ENCODE data around the gene COL26A1.

COL26A1 gene

DNA sequence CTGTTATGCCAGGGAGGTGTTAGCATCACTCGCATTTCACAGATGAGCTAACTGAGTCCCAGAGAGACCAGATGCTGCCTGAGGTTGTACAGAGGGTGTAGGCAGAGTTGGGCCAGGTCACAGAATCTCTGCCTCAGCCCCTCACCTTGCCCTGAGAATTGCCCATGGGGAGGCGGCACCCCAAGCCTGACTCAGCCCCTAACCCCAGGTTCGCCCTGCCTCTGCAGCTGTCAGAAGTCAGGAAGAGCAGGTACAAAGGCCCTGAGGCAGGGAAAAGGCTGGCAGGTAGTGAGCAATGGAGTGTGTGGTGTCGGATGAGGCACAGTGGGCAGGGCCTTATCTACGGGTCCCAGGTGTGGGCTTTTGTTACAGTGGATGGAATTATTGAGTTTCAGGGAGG, 187.1 kb downstream of the COL26A1 start:
- ChIA-PET POLR2A (interaction anchor here (0.6 kb wide), 1 partner anchor 36 kb away, joined by 4 read pairs; no protein-coding TSS in a partner anchor), CTCF (no interaction called here)
- no peak for TF ChIP-seq CTCF (IDR thresholded peaks at IDR 0.05; ENCODE audit: control extremely low read depth, extremely low read depth, low read depth, missing control alignments)
- DNase-seq (ENCODE audit: extremely low spot score) = peak; percentile 4

DNA sequence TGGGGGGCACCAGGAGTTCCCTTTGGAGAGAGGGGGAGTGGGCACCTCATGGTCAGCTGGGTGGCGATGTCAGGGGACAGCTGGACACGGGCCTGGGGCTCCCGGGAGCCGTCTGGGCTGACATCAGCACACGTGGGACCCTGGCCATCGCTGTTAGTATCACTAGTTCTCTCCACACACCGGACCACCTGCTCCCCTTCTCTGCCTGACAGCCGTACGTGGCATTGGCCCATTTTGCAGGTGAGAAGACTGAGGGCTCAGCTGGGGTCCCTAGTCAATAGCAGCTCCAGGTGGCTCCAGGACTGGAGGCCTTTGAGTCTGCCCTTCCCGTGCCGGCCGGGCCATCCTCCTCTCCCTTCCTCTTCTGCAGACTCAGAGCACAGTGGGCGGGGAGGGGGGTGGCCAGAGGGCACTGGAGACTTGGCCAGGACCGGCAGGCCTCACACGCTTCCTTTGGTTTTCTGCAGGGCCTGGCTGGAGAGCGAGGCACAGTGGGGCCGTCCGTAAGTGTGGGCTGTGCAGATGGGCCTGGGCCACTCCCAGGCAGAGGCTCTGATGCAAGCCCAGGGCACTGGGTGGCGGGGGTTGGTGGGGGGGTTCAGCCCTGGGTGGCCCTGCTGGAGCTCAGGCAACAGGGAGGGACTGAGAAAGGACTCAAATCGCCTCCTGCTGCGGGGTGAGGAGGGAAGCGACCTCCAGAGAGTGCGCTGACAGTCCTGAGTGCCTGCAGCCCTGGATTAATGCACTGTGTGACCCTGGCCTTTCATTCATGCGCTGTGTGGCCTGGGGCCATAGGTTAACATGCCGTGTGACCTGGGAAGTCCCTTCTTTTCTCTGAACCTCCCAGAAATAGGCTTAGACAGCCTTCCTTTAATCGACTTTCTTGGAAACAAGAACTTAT, 188.2 kb downstream of the COL26A1 start:
- TF ChIP-seq CTCF (IDR thresholded peaks at IDR 0.05; ENCODE audit: control extremely low read depth, extremely low read depth, low read depth, missing control alignments) = no peak
- ChIA-PET CTCF (interaction anchor here (1.1 to 1.8 kb wide), 4 partner anchors 8 to 52 kb away, joined by 3 to 9 read pairs (median 4); no protein-coding TSS in a partner anchor), POLR2A (interaction anchor here (0.6 kb wide), 1 partner anchor 35 kb away, joined by 4 read pairs; no protein-coding TSS in a partner anchor)
- peak; percentile 17 for DNase-seq (ENCODE audit: extremely low spot score)

- DNase-seq (ENCODE audit: extremely low spot score) = peak; percentile 11
- ChIA-PET POLR2A (no interaction called here), CTCF (no interaction called here)
- no peak for TF ChIP-seq CTCF (IDR thresholded peaks at IDR 0.05; ENCODE audit: control extremely low read depth, extremely low read depth, low read depth, missing control alignments)
Measured at GRCh38 chr7:101553018-101553770, 190.5 kb downstream of the COL26A1 start.

DNA sequence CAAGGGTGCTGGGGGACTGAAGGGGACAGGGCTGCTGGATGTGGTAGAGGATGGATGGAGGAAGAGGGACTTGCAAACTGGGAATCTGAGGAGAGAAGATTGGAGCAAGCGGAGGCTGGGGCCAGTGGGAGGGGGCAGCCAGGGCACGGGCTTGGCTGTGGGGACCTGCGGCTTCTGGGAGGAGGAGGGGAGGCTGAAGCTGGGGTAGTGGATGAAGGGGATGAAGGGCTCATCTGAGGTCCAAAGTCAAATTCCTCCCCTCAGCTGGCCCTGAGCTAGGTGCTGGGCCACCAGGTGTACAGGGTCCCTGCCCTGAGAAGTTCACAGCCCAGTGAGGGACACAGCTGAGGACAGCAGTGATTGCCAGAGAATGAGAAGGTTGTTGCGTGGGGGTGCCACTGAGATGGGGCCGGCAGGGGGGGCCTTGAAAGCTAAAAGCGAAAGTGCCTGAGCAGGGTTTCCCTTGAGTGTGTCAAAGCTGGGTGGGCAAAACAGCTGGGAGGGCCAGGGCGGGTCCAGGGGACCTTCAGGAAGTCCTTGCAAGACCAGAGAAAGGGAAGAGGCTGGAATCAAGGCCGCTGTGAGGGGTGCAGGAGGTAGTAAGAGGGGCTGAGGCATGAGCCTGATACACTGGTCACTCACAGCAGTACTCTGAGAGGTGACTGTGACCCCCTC, 191.2 kb downstream of the COL26A1 start:
- DNase-seq (ENCODE audit: extremely low spot score) = peak; percentile 19
- no peak for TF ChIP-seq CTCF (IDR thresholded peaks at IDR 0.05; ENCODE audit: control extremely low read depth, extremely low read depth, low read depth, missing control alignments)
- POLR2A ChIA-PET = no interaction called here
- CTCF ChIA-PET = no interaction called here

GRCh38 chr7:101554584-101555268, 192.1 kb downstream of the COL26A1 start:
- DNase-seq (ENCODE audit: extremely low spot score) = peak; percentile 12
- TF ChIP-seq CTCF (IDR thresholded peaks at IDR 0.05; ENCODE audit: control extremely low read depth, extremely low read depth, low read depth, missing control alignments) = no peak
- POLR2A ChIA-PET = no interaction called here
- CTCF ChIA-PET = no interaction called here

All from GM10248 (cell line).